Esophagus squamous epithelium (tissue), 5 donors: ENCODE measurements around the gene PHLDA2. TPM values are rescaled to one million over a fixed set of nuclear protein-coding genes. Genes with fewer than 3 reads are reported as not detected.

Experiments used
- DNase-seq: peaks from one replicate; lab custom pipeline; 2025; lab: John Stamatoyannopoulos, UW
- H3K27ac ChIP-seq, 4 donors: fragments of 200-600 bp; sonication (generic); one replicate each; pipeline ENCODE4 v1.5.1; 2016 to 2019; ENCODE audit warnings: mild to moderate bottlenecking in 1 of 4
- H3K27me3 ChIP-seq, 4 donors: fragments of 200-600 bp; sonication (generic); 1 replicate in 3 of 4; 2 replicates in 1 of 4; pipeline versions ENCODE4 v1.5.1 to v1.6.0; 2017 to 2021; ENCODE audit warnings: antibody characterized with exemption in 1 of 4
- H3K36me3 ChIP-seq, 3 donors: fragments of 200-600 bp; sonication (generic); one replicate each; pipeline ENCODE4 v1.5.1; 2016 to 2019
- H3K4me1 ChIP-seq, 3 donors: fragments of 200-600 bp; sonication (generic); one replicate each; pipeline ENCODE4 v1.5.1; 2017 to 2019
- H3K4me3 ChIP-seq, 4 donors: fragments of 200-600 bp; sonication (generic); 1 replicate in 3 of 4; 2 replicates in 1 of 4; pipeline ENCODE4 v1.5.1; 2016 to 2019; ENCODE audit warnings: mild to moderate bottlenecking in 2 of 4, moderate library complexity in 1 of 4
- H3K9me3 ChIP-seq, 3 donors: fragments of 200-600 bp; sonication (generic); one replicate each; pipeline ENCODE4 v1.5.1; 2016 to 2019
- POLR2A ChIP-seq, 4 donors: fragments of 450-650 bp; IDR thresholded peaks; one replicate each; pipeline ENCODE4 v1.6.1; 2017; ENCODE audit warnings: antibody characterized with exemption in 4 of 4, mild to moderate bottlenecking in 4 of 4, moderate library complexity in 3 of 4
- WGBS, 2 donors: methylation state at CpG; one replicate each; pipeline ENCODE4 v1.1.5; 2018; 5-methylcytosine and 5-hydroxymethylcytosine counted together
- intact Hi-C: fragments of 100-400 bp; cut with DNase I; formaldehyde crosslinking; loops from one replicate; pipeline ENCODE4 v1.15.0; 2022
- total RNA-seq, 4 donors: library from RNA; depleted of rRNA; stranded (reverse); fragments of >200 nt; gene quantifications; one replicate each; pipeline ENCODE4 v1.1.0, GENCODE V29; 2016
- TF ChIP-seq, protein P1 (sequence below), 6 experiments: fragments of 450-650 bp in 4 of 6; fragments of 200-600 bp in 2 of 6; sonication (generic) in 2 of 6; IDR thresholded peaks; one replicate each; pipeline ENCODE4 v1.5.1; 2016 to 2019; ENCODE audit warnings: antibody characterized with exemption in 6 of 6, mild to moderate bottlenecking in 4 of 6, moderate library complexity in 4 of 6
- donor health status: DM: yes; HTN: yes; CAD: no.

Gene PHLDA2
- total RNA-seq, 4 donors from 2014 or later: 10.2 to 39.2 (median 22.5) TPM

GRCh38 chr11:2917842-2918490, 11.3 kb downstream of the PHLDA2 start:
- Histone ChIP-seq H3K36me3 (no peaks in the 10 kb centered on the region), H3K27ac (no peak overlapping the region), H3K27me3 (no peaks in the 10 kb centered on the region), H3K4me3 (no peak overlapping the region), H3K9me3 (no peaks in the 10 kb centered on the region), H3K4me1 (peaks cover 7 to 19% (median 13%) of the 10 kb centered on the region in 3 donors)
- WGBS, 2 donors: 50 to 88% methylated on average over 3 to 13 of the region's 25 CpGs
- no peak for DNase-seq
- TF ChIP-seq, protein P1, sequence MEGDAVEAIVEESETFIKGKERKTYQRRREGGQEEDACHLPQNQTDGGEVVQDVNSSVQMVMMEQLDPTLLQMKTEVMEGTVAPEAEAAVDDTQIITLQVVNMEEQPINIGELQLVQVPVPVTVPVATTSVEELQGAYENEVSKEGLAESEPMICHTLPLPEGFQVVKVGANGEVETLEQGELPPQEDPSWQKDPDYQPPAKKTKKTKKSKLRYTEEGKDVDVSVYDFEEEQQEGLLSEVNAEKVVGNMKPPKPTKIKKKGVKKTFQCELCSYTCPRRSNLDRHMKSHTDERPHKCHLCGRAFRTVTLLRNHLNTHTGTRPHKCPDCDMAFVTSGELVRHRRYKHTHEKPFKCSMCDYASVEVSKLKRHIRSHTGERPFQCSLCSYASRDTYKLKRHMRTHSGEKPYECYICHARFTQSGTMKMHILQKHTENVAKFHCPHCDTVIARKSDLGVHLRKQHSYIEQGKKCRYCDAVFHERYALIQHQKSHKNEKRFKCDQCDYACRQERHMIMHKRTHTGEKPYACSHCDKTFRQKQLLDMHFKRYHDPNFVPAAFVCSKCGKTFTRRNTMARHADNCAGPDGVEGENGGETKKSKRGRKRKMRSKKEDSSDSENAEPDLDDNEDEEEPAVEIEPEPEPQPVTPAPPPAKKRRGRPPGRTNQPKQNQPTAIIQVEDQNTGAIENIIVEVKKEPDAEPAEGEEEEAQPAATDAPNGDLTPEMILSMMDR (IDR thresholded peaks at IDR 0.05): no peak
- no peak for TF ChIP-seq POLR2A (IDR thresholded peaks at IDR 0.05)
- intact Hi-C loops: no loop called here

DNA sequence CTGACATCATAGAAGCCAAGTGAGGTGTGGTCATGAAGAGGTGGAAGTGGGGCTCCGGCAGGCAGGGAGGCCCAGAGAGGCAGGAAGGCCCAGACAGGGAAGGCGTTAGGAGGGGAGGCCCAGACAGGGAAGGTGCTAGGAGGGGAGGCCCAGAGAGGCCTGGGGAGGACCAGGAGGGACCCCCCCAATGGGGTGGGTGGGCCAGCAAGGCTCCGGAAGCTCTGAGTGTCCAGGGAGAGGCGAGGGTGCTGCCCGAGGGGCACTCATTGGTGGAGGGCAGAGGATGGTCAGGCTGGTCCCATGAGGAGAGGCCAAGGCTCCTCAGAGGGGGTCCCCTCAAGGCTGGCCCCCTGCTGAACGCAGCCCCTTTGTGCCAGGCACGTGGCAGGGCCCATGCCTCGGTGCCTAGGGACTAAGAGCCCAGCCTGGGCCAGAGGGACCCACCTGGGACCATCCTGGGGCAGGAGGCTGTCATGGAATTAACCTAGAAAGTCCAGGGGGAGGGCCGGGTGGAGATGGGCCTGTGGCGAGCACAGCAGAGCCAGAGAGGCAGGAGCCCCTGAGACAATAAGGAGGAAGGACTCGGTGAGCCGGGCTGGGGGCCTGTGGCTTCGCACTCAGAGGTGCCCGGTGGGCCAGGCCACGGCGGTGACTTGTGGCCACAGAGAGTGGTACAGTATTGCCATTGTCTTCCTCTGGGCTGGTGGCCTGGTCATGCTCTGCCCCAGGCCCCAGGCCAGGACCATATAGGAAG, 12.2 kb downstream of the PHLDA2 start:
- Histone ChIP-seq H3K4me3 (no peak overlapping the region), H3K27me3 (no peaks in the 10 kb centered on the region), H3K27ac (no peak overlapping the region), H3K36me3 (no peaks in the 10 kb centered on the region), H3K9me3 (no peaks in the 10 kb centered on the region), H3K4me1 (peaks cover 15 to 28% (median 22%) of the 10 kb centered on the region in 3 donors)
- DNase-seq: no peak
- WGBS, 2 donors: 90 to 91% methylated on average over 10 to 12 of the region's 16 CpGs
- intact Hi-C loops: no loop called here
- no peak for TF ChIP-seq POLR2A (IDR thresholded peaks at IDR 0.05)
- TF ChIP-seq, protein P1 (IDR thresholded peaks at IDR 0.05): no peak

DNA sequence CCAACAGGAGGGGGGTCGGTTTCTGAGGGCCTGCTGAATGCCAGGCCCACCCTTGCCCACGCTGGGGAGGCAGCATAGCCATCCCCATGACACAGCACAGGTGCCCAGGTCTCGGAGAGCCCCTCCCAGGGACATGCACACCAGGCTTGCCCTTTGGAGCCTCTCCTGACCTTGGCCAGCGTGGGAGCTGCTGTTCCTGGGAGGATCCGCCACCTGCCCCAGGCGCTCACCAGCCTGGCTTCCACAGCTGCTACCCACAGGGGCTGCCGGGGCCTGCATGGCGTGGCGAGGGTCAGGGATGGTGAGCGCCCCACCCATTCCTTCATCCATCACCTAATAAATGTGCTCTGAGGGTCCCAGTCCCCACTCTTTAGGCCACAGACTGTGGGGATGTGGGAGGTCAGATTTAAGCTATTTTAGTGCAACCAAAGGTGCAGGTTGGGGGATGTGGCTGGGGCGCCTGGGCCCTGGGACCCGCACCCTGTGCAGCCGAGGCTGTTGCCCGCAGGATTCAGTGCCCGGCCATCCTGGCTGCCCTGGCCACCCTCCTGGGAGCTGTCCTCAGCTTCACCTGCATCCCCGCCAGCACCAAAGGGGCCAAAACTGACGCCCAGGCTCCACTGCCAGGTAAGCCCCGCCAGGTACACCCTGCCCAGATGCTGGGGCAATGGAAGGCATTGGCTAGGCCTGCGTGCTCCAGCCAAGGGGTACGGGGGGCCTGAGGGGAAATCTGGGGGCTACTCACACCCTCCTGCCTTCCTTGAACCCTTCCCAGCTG, 12.9 kb downstream of the PHLDA2 start:
- no peak for DNase-seq
- intact Hi-C loops: no loop called here
- Histone ChIP-seq H3K9me3 (no peaks in the 10 kb centered on the region), H3K27me3 (no peaks in the 10 kb centered on the region), H3K4me1 (peaks cover 23 to 36% (median 25%) of the 10 kb centered on the region in 3 donors), H3K36me3 (no peaks in the 10 kb centered on the region), H3K4me3 (no peak overlapping the region), H3K27ac (no peak overlapping the region)
- TF ChIP-seq, protein P1 (IDR thresholded peaks at IDR 0.05): no peak
- 80% methylated on average over 3 to 9 of the region's 20 CpGs for WGBS, 2 donors

DNA sequence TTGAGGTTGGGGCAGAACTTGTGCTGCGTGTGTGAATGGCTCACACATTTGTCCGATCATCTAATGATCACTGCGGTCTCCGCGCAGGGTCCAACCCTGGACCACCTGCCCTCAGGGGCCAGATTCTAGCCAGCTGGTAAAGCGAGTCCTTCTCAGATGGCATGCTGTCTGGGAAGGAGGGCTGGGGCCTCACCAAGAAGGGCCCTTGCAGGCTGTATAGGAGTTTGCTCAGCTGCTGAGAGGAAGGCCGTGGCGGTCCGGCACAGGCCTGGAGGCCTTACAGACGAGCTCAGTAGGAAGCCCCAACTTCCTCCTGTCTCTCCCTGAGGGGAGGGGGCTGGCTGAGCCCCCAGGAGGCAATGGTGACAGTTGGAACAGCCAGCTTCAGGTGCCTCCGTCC, 13.7 kb downstream of the PHLDA2 start:
- no CpG with 5 or more reads among the region's 11 CpGs for WGBS, 2 donors
- DNase-seq: no peak
- Histone ChIP-seq H3K27ac (no peak overlapping the region), H3K4me3 (no peak overlapping the region), H3K27me3 (no peaks in the 10 kb centered on the region), H3K9me3 (no peaks in the 10 kb centered on the region), H3K36me3 (no peaks in the 10 kb centered on the region), H3K4me1 (peaks cover 23 to 43% (median 25%) of the 10 kb centered on the region in 3 donors)
- intact Hi-C loops: no loop called here
- TF ChIP-seq POLR2A (IDR thresholded peaks at IDR 0.05): no peak
- TF ChIP-seq, protein P1 (IDR thresholded peaks at IDR 0.05): no peak
